ENCODE measurements around the gene CSTF1.

GRCh38 chr20:56430957-56431356, 38.5 kb downstream of the CSTF1 start:
- TF ChIP-seq POLR2A (IDR thresholded peaks at IDR 0.05; ENCODE audit: low read length): no peak
- no peak for TF ChIP-seq GATA1 (IDR thresholded peaks at IDR 0.05; ENCODE audit: low read depth, low read length)

Data from erythroblast (primary cell).